Measurements from ENCODE around the gene DTNB.

The DTNB gene

DNA sequence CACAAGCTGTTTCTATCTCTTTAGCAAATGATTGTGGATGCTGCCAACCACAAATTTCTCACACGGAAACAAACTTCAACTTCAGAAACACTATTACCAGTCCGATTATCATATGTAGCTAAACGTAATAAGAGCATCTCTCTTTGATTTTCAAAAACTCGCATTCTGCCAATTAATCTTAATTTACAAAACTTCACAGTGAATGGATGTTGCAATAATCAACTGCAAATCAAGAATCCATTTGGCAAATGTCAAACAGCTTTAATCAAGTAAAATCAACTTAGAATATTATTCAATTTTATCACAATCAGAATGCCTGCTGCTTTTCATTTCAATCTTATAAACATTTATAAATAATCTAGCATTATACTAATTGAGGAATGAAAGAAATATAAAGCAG is 54.2 kb downstream of the DTNB start:
- TF ChIP-seq, protein P1, sequence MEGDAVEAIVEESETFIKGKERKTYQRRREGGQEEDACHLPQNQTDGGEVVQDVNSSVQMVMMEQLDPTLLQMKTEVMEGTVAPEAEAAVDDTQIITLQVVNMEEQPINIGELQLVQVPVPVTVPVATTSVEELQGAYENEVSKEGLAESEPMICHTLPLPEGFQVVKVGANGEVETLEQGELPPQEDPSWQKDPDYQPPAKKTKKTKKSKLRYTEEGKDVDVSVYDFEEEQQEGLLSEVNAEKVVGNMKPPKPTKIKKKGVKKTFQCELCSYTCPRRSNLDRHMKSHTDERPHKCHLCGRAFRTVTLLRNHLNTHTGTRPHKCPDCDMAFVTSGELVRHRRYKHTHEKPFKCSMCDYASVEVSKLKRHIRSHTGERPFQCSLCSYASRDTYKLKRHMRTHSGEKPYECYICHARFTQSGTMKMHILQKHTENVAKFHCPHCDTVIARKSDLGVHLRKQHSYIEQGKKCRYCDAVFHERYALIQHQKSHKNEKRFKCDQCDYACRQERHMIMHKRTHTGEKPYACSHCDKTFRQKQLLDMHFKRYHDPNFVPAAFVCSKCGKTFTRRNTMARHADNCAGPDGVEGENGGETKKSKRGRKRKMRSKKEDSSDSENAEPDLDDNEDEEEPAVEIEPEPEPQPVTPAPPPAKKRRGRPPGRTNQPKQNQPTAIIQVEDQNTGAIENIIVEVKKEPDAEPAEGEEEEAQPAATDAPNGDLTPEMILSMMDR (IDR thresholded peaks at IDR 0.05; ENCODE audit: insufficient read depth, low read depth, low read length, missing control alignments), result no peak
- peak overlapping the region; percentile 22 for H3K4me3 ChIP-seq (ENCODE audit: low read length)
- DNase-seq (ENCODE audit: low read depth), result no peak

- peak; percentile 91 for DNase-seq (ENCODE audit: low read depth)
- peak overlapping the region; percentile 22 for H3K4me3 ChIP-seq (ENCODE audit: low read length)
- TF ChIP-seq, protein P1 (IDR thresholded peaks at IDR 0.05; ENCODE audit: insufficient read depth, low read depth, low read length, missing control alignments), result no peak
Measured at GRCh38 chr2:25618676-25619075, 54.7 kb downstream of the DTNB start.

- DNase-seq (ENCODE audit: low read depth), result peak; percentile 59
- TF ChIP-seq, protein P1 (IDR thresholded peaks at IDR 0.05; ENCODE audit: insufficient read depth, low read depth, low read length, missing control alignments), result no peak
- H3K4me3 ChIP-seq (ENCODE audit: low read length), result no peak overlapping the region
Measured at GRCh38 chr2:25617948-25618646, 55.3 kb downstream of the DTNB start.

- no peak for DNase-seq (ENCODE audit: low read depth)
- no peak overlapping the region for H3K4me3 ChIP-seq (ENCODE audit: low read length)
- TF ChIP-seq, protein P1 (IDR thresholded peaks at IDR 0.05; ENCODE audit: insufficient read depth, low read depth, low read length, missing control alignments), result no peak
Measured at GRCh38 chr2:25615920-25616319, 57.5 kb downstream of the DTNB start.

DNA sequence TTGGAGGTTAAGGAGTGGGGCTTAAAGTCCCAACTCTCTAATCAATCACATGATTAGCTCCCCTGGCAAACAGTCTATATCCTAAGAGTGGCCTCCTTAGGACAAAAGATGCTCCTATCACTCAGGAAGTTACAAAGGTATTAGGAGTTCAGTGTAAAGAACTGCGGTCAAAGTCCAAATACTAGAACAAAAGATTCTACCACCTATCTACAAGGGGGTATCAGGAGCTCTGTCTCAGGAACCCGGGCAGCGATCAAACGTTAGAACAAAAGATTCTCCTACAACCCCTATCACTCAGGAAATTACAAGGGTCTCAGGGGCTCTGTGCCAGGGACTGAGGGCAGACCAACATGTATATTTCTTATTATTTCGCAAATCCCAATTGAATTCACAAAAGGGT is 58.0 kb downstream of the DTNB start:
- no peak for DNase-seq (ENCODE audit: low read depth)
- TF ChIP-seq, protein P1 (IDR thresholded peaks at IDR 0.05; ENCODE audit: insufficient read depth, low read depth, low read length, missing control alignments), result no peak
- no peak overlapping the region for H3K4me3 ChIP-seq (ENCODE audit: low read length)

DNA sequence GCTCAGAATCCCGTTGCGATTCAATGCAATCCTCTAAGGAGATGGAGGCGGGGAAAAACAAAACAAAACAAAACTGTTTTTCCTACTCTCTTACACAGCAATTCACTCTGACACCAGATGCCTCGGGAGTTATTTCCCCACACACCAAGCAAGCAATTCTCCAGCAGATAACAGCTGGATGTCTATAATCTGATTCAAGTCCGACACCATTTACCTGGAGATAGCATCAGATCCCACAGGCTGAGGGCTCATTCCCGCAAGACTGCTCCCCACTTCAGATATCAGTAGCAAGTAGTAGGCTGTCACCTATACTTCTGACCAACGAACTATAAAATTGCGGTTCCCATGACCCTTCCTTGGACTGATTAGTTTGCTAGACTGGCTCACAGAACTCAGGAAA is 58.7 kb downstream of the DTNB start:
- H3K4me3 ChIP-seq (ENCODE audit: low read length), result no peak overlapping the region
- TF ChIP-seq, protein P1 (IDR thresholded peaks at IDR 0.05; ENCODE audit: insufficient read depth, low read depth, low read length, missing control alignments), result no peak
- DNase-seq (ENCODE audit: low read depth), result no peak

DNA sequence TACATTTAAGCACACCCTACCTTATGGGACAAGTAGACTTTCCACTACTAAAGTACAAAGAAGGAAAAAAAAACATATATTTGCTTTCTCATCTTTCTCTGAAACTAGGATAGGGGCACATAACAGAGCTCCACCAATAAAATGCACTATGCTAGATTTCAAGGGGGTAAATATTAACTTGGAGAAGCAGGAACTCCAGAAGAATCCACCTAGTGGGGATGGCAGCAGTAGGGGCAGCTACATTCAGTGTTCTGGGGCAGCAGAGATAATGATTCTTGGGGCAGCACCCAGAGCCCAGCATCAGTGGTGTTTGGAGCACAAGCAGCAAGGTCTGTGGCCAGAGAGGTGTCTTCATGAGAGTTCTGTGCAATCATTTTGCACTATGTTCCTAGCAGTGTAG is 64.7 kb downstream of the DTNB start:
- H3K4me3 ChIP-seq (ENCODE audit: low read length), result no peak overlapping the region
- TF ChIP-seq, protein P1 (IDR thresholded peaks at IDR 0.05; ENCODE audit: insufficient read depth, low read depth, low read length, missing control alignments), result no peak
- DNase-seq (ENCODE audit: low read depth), result no peak

Data from epithelial cell of esophagus (primary cell).